Measurements from ENCODE around the gene GNG11. TPM values are rescaled to one million over a fixed set of nuclear protein-coding genes. Genes with fewer than 3 reads are reported as not detected.

GNG11 gene
- total RNA-seq, 1 donor from 2014 or later, result 22.6 TPM

- no peaks in the 10 kb centered on the region for H3K27me3 ChIP-seq
- intact Hi-C loops (cut with DNase I), result no loop called here
- ATAC-seq, result no peak
- no peaks in the 10 kb centered on the region for H3K4me1 ChIP-seq
- TF ChIP-seq CTCF (IDR thresholded peaks at IDR 0.05), result no peak
- H3K4me3 ChIP-seq, result no peak overlapping the region
- DNase-seq, result no peak
- H3K36me3 ChIP-seq, result no peaks in the 10 kb centered on the region
- H3K27ac ChIP-seq, result peak overlapping the region; percentile 45
- H3K9me3 ChIP-seq, result no peaks in the 10 kb centered on the region
Observed at GRCh38 chr7:93945756-93946535, 24.4 kb downstream of the GNG11 start.

- no peak for ATAC-seq
- Histone ChIP-seq H3K27me3 (no peaks in the 10 kb centered on the region), H3K27ac (no peak overlapping the region), H3K9me3 (no peaks in the 10 kb centered on the region), H3K4me3 (no peak overlapping the region), H3K4me1 (no peaks in the 10 kb centered on the region), H3K36me3 (no peaks in the 10 kb centered on the region)
- intact Hi-C loops (cut with DNase I), result no loop called here
- no peak for TF ChIP-seq CTCF (IDR thresholded peaks at IDR 0.05)
- no peak for DNase-seq
Observed at GRCh38 chr7:93948106-93948505, 26.6 kb downstream of the GNG11 start.

- DNase-seq, result no peak
- intact Hi-C loops (cut with DNase I), result no loop called here
- TF ChIP-seq CTCF (IDR thresholded peaks at IDR 0.05), result no peak
- H3K9me3 ChIP-seq, result no peaks in the 10 kb centered on the region
- no peak for ATAC-seq
- no peak overlapping the region for H3K4me3 ChIP-seq
- no peaks in the 10 kb centered on the region for H3K27me3 ChIP-seq
- no peak overlapping the region for H3K27ac ChIP-seq
- H3K36me3 ChIP-seq, result no peaks in the 10 kb centered on the region
- no peaks in the 10 kb centered on the region for H3K4me1 ChIP-seq
Observed at GRCh38 chr7:93948873-93949272, 27.3 kb downstream of the GNG11 start.

GRCh38 chr7:93949423-93949822 is 27.9 kb downstream of the GNG11 start:
- ATAC-seq (no peak), DNase-seq (no peak)
- Histone ChIP-seq H3K9me3 (no peaks in the 10 kb centered on the region), H3K27ac (no peak overlapping the region), H3K4me1 (no peaks in the 10 kb centered on the region), H3K27me3 (no peaks in the 10 kb centered on the region), H3K4me3 (no peak overlapping the region), H3K36me3 (no peaks in the 10 kb centered on the region)
- no peak for TF ChIP-seq CTCF (IDR thresholded peaks at IDR 0.05)
- intact Hi-C loops (cut with DNase I), result no loop called here

GRCh38 chr7:93955304-93955703 is 33.8 kb downstream of the GNG11 start:
- DNase-seq, result no peak
- Histone ChIP-seq H3K27ac (no peak overlapping the region), H3K4me3 (no peak overlapping the region), H3K9me3 (no peaks in the 10 kb centered on the region), H3K4me1 (no peaks in the 10 kb centered on the region), H3K27me3 (no peaks in the 10 kb centered on the region), H3K36me3 (no peaks in the 10 kb centered on the region)
- no peak for TF ChIP-seq CTCF (IDR thresholded peaks at IDR 0.05)
- ATAC-seq, result no peak
- intact Hi-C loops (cut with DNase I), result no loop called here
